ENCODE results near the gene CDH13. TPM values are rescaled to one million over a fixed set of nuclear protein-coding genes. Genes with fewer than 3 reads are reported as not detected.

CDH13 gene
- polyA plus RNA-seq, 1 donor from 2014 or later = 3.2 TPM

- no peak overlapping the region for H3K4me3 ChIP-seq (ENCODE audit: low read length)
- no peak overlapping the region for H3K9ac ChIP-seq (ENCODE audit: low read length)
- H3K27ac ChIP-seq (ENCODE audit: low read length) = no peak overlapping the region
- no peaks in the 10 kb centered on the region for H3K79me2 ChIP-seq (replicated peaks; ENCODE audit: insufficient read depth, low read length)
- no peaks in the 10 kb centered on the region for H3K9me3 ChIP-seq (ENCODE audit: low read length)
- no peaks in the 10 kb centered on the region for H3F3A ChIP-seq (ENCODE audit: insufficient read depth, low read length, poor library complexity, severe bottlenecking)
- no peaks in the 10 kb centered on the region for H3K27me3 ChIP-seq (ENCODE audit: insufficient read depth, low read depth, low read length)
- H4K20me1 ChIP-seq (ENCODE audit: insufficient read depth) = no peaks in the 10 kb centered on the region
- no peak for TF ChIP-seq MXI1 (conservative IDR thresholded peaks at IDR 0.05; ENCODE audit: poor library complexity, severe bottlenecking)
- TF ChIP-seq EP300 (conservative IDR thresholded peaks at IDR 0.05; ENCODE audit: poor library complexity, severe bottlenecking) = no peak
- no peak for TF ChIP-seq EZH2 (IDR thresholded peaks at IDR 0.05; ENCODE audit: borderline replicate concordance, insufficient read depth, low read length, poor library complexity, severe bottlenecking)
- H2AFZ ChIP-seq (ENCODE audit: low read depth, low read length) = no peak overlapping the region
- H3K4me2 ChIP-seq (ENCODE audit: low read length) = no peak overlapping the region
- H3K9me2 ChIP-seq (ENCODE audit: insufficient read depth, low read length) = no peaks in the 10 kb centered on the region
- H3K36me3 ChIP-seq (ENCODE audit: insufficient read depth, low read length) = no peaks in the 10 kb centered on the region
Measured at GRCh38 chr16:83746611-83747010, 1119.8 kb downstream of the CDH13 start.

GRCh38 chr16:83747936-83748335 is 1121.2 kb downstream of the CDH13 start:
- Histone ChIP-seq H2AFZ (ENCODE audit: low read depth, low read length) (no peak overlapping the region), H3K27ac (ENCODE audit: low read length) (no peak overlapping the region), H3F3A (ENCODE audit: insufficient read depth, low read length, poor library complexity, severe bottlenecking) (no peaks in the 10 kb centered on the region), H3K4me2 (ENCODE audit: low read length) (no peak overlapping the region), H4K20me1 (ENCODE audit: insufficient read depth) (no peaks in the 10 kb centered on the region), H3K9me3 (ENCODE audit: low read length) (no peaks in the 10 kb centered on the region), H3K79me2 (replicated peaks; ENCODE audit: insufficient read depth, low read length) (no peaks in the 10 kb centered on the region), H3K9me2 (ENCODE audit: insufficient read depth, low read length) (no peaks in the 10 kb centered on the region), H3K9ac (ENCODE audit: low read length) (no peak overlapping the region), H3K4me3 (ENCODE audit: low read length) (no peak overlapping the region), H3K36me3 (ENCODE audit: insufficient read depth, low read length) (no peaks in the 10 kb centered on the region), H3K27me3 (ENCODE audit: insufficient read depth, low read depth, low read length) (no peaks in the 10 kb centered on the region)
- TF ChIP-seq RAD21 (conservative IDR thresholded peaks at IDR 0.05) (no peak), REST (IDR thresholded peaks at IDR 0.05; ENCODE audit: borderline replicate concordance) (no peak), EP300 (conservative IDR thresholded peaks at IDR 0.05; ENCODE audit: poor library complexity, severe bottlenecking) (no peak), EZH2 (IDR thresholded peaks at IDR 0.05; ENCODE audit: borderline replicate concordance, insufficient read depth, low read length, poor library complexity, severe bottlenecking) (no peak), TAF1 (IDR thresholded peaks at IDR 0.05; ENCODE audit: low read depth) (no peak), POLR2AphosphoS5 (IDR thresholded peaks at IDR 0.05) (no peak), MXI1 (conservative IDR thresholded peaks at IDR 0.05; ENCODE audit: poor library complexity, severe bottlenecking) (no peak)
- TF ChIP-seq, protein P1, sequence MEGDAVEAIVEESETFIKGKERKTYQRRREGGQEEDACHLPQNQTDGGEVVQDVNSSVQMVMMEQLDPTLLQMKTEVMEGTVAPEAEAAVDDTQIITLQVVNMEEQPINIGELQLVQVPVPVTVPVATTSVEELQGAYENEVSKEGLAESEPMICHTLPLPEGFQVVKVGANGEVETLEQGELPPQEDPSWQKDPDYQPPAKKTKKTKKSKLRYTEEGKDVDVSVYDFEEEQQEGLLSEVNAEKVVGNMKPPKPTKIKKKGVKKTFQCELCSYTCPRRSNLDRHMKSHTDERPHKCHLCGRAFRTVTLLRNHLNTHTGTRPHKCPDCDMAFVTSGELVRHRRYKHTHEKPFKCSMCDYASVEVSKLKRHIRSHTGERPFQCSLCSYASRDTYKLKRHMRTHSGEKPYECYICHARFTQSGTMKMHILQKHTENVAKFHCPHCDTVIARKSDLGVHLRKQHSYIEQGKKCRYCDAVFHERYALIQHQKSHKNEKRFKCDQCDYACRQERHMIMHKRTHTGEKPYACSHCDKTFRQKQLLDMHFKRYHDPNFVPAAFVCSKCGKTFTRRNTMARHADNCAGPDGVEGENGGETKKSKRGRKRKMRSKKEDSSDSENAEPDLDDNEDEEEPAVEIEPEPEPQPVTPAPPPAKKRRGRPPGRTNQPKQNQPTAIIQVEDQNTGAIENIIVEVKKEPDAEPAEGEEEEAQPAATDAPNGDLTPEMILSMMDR (IDR thresholded peaks at IDR 0.05; ENCODE audit: poor library complexity, severe bottlenecking) = no peak

DNA sequence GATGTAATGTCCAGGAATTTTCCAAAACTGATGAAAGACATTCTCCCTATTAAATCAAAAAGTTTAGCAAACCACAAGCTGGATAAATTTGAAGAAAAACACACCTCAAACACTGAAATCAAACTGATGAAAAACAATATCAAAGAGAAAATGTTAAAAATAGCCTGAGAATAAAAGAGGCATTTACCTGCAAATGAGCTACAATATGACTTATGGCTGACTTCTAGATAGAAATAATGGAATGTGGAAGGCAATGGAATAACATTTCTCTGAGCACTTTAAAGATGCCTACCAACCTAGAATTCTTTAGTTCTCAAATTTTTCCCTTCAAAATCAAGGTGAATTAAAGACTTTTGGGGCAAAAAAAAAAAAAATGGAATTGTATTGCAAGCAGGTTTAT is 1128.6 kb downstream of the CDH13 start:
- Histone ChIP-seq H3K27me3 (ENCODE audit: insufficient read depth, low read depth, low read length) (no peaks in the 10 kb centered on the region), H3K9ac (ENCODE audit: low read length) (no peak overlapping the region), H3K27ac (ENCODE audit: low read length) (no peak overlapping the region), H2AFZ (ENCODE audit: low read depth, low read length) (no peak overlapping the region), H4K20me1 (ENCODE audit: insufficient read depth) (no peaks in the 10 kb centered on the region), H3K9me2 (ENCODE audit: insufficient read depth, low read length) (no peaks in the 10 kb centered on the region), H3F3A (ENCODE audit: insufficient read depth, low read length, poor library complexity, severe bottlenecking) (no peaks in the 10 kb centered on the region), H3K4me2 (ENCODE audit: low read length) (no peak overlapping the region), H3K36me3 (ENCODE audit: insufficient read depth, low read length) (no peaks in the 10 kb centered on the region), H3K79me2 (replicated peaks; ENCODE audit: insufficient read depth, low read length) (no peaks in the 10 kb centered on the region), H3K9me3 (ENCODE audit: low read length) (no peaks in the 10 kb centered on the region), H3K4me3 (ENCODE audit: low read length) (no peak overlapping the region)
- no peak for TF ChIP-seq RAD21 (conservative IDR thresholded peaks at IDR 0.05)
- no peak for TF ChIP-seq POLR2AphosphoS5 (IDR thresholded peaks at IDR 0.05)
- TF ChIP-seq, protein P1 (IDR thresholded peaks at IDR 0.05; ENCODE audit: poor library complexity, severe bottlenecking) = no peak
- TF ChIP-seq TAF1 (IDR thresholded peaks at IDR 0.05; ENCODE audit: low read depth) = no peak
- TF ChIP-seq EP300 (conservative IDR thresholded peaks at IDR 0.05; ENCODE audit: poor library complexity, severe bottlenecking) = no peak
- TF ChIP-seq REST (IDR thresholded peaks at IDR 0.05; ENCODE audit: borderline replicate concordance) = no peak
- TF ChIP-seq EZH2 (IDR thresholded peaks at IDR 0.05; ENCODE audit: borderline replicate concordance, insufficient read depth, low read length, poor library complexity, severe bottlenecking) = no peak
- TF ChIP-seq MXI1 (conservative IDR thresholded peaks at IDR 0.05; ENCODE audit: poor library complexity, severe bottlenecking) = no peak
- no peak for TF ChIP-seq SMC3 (conservative IDR thresholded peaks at IDR 0.05; ENCODE audit: poor library complexity)

Measured in neural cell (in vitro differentiated cells).